ENCODE data around the gene PTPRO. TPM values are rescaled to one million over a fixed set of nuclear protein-coding genes. Genes with fewer than 3 reads are reported as not detected.

PTPRO gene
- total RNA-seq, 4 donors from 2014 or later: 0.19 to 0.94 (median 0.70) TPM

DNA sequence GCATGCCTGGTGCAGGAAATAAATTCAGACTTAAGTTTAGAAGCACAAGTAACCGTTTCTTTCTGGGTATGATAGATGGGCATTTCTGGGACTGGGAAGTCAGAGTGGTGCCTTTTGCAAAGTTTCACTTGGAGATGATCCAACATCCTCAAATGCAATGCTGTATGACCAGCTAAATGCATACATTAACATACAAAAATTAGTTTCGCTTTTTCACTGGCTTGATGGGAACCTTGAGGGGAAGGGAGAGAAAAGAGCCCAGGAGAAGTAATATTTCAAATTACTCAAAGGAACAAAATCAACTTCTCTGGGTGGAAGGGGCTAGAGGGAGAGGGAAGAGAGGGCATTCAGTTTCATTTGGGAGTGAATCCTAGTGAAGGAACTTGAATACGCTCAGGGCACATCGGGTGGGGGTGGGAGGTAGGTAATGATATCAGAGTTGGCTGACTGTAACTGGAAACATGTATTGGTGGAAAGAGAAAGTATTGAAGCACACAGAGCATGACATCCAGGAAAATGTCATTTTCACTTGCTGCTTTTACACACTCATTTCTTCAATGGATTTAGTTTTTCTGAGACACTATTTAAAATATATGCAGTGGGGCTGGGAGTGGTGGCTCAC lies 175.5 kb downstream of the PTPRO start:
- no peak for ATAC-seq
- Histone ChIP-seq H3K27me3 (no peaks in the 10 kb centered on the region), H3K9me3 (no peaks in the 10 kb centered on the region), H3K4me1 (no peaks in the 10 kb centered on the region), H3K4me3 (no peak overlapping the region), H3K36me3 (no peaks in the 10 kb centered on the region), H3K27ac (no peak overlapping the region)
- in situ Hi-C loops (cut with MboI; ENCODE audit: low sequenced_read_pairs in 4 of 4): no loop called here
- no peak for DNase-seq
- intact Hi-C loops (cut with DNase I; ENCODE audit: low total_unique reads): no loop called here
- TF ChIP-seq POLR2A (IDR thresholded peaks at IDR 0.05): no peak
- no peak for TF ChIP-seq CTCF (IDR thresholded peaks at IDR 0.05 in 4 of 5, conservative IDR thresholded peaks at IDR 0.05 in 1 of 5)

GRCh38 chr12:15502211-15502610 lies 179.9 kb downstream of the PTPRO start:
- intact Hi-C loops (cut with DNase I; ENCODE audit: low total_unique reads) (no loop called here), in situ Hi-C loops (cut with MboI; ENCODE audit: low sequenced_read_pairs in 4 of 4) (no loop called here)
- no peak overlapping the region for H3K27ac ChIP-seq
- H3K27me3 ChIP-seq: no peaks in the 10 kb centered on the region
- no peaks in the 10 kb centered on the region for H3K4me1 ChIP-seq
- H3K9me3 ChIP-seq: no peaks in the 10 kb centered on the region
- H3K36me3 ChIP-seq: no peaks in the 10 kb centered on the region
- no peak for DNase-seq
- ATAC-seq: no peak
- no peak overlapping the region for H3K4me3 ChIP-seq
- TF ChIP-seq POLR2A (IDR thresholded peaks at IDR 0.05): no peak
- TF ChIP-seq CTCF (IDR thresholded peaks at IDR 0.05 in 4 of 5, conservative IDR thresholded peaks at IDR 0.05 in 1 of 5): no peak

DNA sequence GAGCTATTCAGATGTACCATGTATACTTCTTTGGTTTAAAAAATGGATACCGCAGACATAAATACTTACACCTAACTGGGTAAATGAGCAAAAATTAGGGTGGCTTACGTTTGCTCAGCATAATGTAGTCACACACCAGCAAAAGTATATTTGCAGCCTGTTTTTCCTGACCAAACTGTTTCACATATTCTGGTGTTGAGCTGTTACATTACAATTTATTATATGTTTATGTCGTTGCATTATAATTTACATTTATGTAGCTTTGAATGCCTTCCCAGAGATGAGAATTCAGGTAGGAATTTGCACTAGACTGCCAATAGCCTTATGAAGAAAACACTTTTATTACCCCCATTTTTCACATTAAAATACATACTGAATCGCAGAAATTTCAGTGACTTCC lies 183.3 kb downstream of the PTPRO start:
- intact Hi-C loops (cut with DNase I; ENCODE audit: low total_unique reads): no loop called here

DNA sequence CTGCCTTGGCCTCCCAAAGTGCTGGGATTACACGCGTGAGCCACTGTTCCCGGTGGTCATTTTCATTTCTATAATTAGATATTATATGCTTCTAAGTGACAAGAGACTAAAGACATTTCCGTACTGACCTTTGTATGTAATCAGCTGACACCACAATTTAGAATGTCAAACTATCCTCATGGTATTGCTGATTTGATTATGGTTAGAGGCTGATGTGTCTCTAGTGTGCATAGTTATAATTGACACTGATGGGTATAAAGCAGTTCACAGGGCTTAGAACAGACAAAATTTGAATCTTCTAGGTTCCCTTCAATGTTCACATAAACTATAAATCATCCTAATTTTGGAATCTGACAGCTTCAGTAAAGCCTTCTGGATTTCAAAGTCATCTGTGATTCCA lies 192.7 kb downstream of the PTPRO start:
- no peaks in the 10 kb centered on the region for H3K9me3 ChIP-seq
- no peak for DNase-seq
- H3K36me3 ChIP-seq: no peaks in the 10 kb centered on the region
- intact Hi-C loops (cut with DNase I; ENCODE audit: low total_unique reads) (no loop called here), in situ Hi-C loops (cut with MboI; ENCODE audit: low sequenced_read_pairs in 4 of 4) (no loop called here)
- TF ChIP-seq CTCF (IDR thresholded peaks at IDR 0.05 in 4 of 5, conservative IDR thresholded peaks at IDR 0.05 in 1 of 5) (no peak), POLR2A (IDR thresholded peaks at IDR 0.05) (no peak)
- ATAC-seq: no peak
- no peaks in the 10 kb centered on the region for H3K4me1 ChIP-seq
- H3K4me3 ChIP-seq: no peak overlapping the region
- no peak overlapping the region for H3K27ac ChIP-seq
- no peaks in the 10 kb centered on the region for H3K27me3 ChIP-seq

More for the DNA sequence above, 183.3 kb downstream of the PTPRO start:
- ATAC-seq (no peak), DNase-seq (no peak)
- Histone ChIP-seq H3K27ac (no peak overlapping the region), H3K4me3 (no peak overlapping the region), H3K27me3 (no peaks in the 10 kb centered on the region), H3K4me1 (no peaks in the 10 kb centered on the region), H3K9me3 (no peaks in the 10 kb centered on the region), H3K36me3 (no peaks in the 10 kb centered on the region)
- in situ Hi-C loops (cut with MboI; ENCODE audit: low sequenced_read_pairs in 4 of 4): no loop called here
- TF ChIP-seq CTCF (IDR thresholded peaks at IDR 0.05 in 4 of 5, conservative IDR thresholded peaks at IDR 0.05 in 1 of 5) (no peak), POLR2A (IDR thresholded peaks at IDR 0.05) (no peak)

- Histone ChIP-seq H3K9me3 (no peaks in the 10 kb centered on the region), H3K4me3 (no peak overlapping the region), H3K27me3 (peaks cover 0 to 3% (median 0%) of the 10 kb centered on the region in 3 donors), H3K4me1 (no peaks in the 10 kb centered on the region), H3K27ac (no peak overlapping the region), H3K36me3 (no peaks in the 10 kb centered on the region)
- in situ Hi-C loops (cut with MboI; ENCODE audit: low sequenced_read_pairs in 4 of 4) (loop anchor here (5.0 to 10.0 kb wide), 2 partner anchors 245 to 248 kb away; no protein-coding TSS in a partner anchor), intact Hi-C loops (cut with DNase I; ENCODE audit: low total_unique reads) (no loop called here)
- DNase-seq: no peak
- no peak for TF ChIP-seq POLR2A (IDR thresholded peaks at IDR 0.05)
- TF ChIP-seq CTCF (IDR thresholded peaks at IDR 0.05 in 4 of 5, conservative IDR thresholded peaks at IDR 0.05 in 1 of 5): no peak
- ATAC-seq: no peak
Observed at GRCh38 chr12:15520083-15520482, 197.8 kb downstream of the PTPRO start.

Data from gastrocnemius medialis (tissue), 4 donors.